ENCODE measurements around the gene OPCML. TPM values are rescaled to one million over a fixed set of nuclear protein-coding genes. Genes with fewer than 3 reads are reported as not detected.

OPCML gene
- total RNA-seq, 1 donor from 2014 or later: 4.1 TPM

DNA sequence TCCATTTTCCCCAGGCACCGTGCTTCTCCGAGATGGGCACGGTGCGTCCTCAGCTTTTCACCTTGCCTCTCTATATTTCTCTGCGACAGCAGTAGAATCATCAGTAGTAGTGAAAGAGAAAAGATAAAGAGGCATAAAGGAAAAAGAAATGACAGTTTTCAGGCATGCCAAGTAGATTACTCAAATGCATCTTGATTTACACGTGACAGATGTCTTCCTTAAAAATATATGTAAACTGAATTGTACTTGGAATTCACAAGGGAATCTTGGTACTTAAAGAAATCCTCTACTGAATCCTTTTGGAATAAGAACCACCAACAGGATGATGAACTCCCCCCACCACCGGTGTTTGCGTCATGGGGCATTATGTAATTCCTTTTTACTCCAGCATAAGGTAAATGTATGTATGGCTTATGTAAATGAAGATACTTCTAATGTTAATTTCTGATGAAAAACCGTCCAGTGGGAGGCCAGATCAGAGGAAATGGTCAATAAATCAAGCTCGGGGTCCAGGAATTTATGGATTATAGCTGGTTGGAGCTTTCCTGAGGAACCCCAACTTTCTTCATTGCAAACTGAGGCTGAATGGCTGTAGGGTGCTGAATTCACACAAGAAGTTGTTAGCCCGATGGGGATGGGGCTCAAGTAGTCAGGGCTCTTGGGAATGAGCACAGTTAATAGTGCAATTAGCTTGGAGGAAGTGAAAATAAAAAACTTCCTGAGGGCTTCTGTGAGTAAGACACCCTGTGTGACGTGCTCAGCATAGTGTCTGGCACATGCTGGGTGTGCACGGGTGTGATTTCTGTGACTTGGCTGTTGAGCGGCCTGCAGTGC lies 630.4 kb downstream of the OPCML start:
- H3K27ac Mint-ChIP-seq (ENCODE audit: unreplicated experiment): no peak overlapping the region
- no peaks in the 10 kb centered on the region for H3K27me3 Mint-ChIP-seq (ENCODE audit: unreplicated experiment)
- no peak overlapping the region for H3K4me3 Mint-ChIP-seq (ENCODE audit: unreplicated experiment)
- no peaks in the 10 kb centered on the region for H3K36me3 Mint-ChIP-seq (ENCODE audit: low read depth, unreplicated experiment)
- peaks cover 17% of the 10 kb centered on the region for H3K4me1 Mint-ChIP-seq (ENCODE audit: unreplicated experiment)
- H3K9me3 Mint-ChIP-seq (ENCODE audit: unreplicated experiment): no peaks in the 10 kb centered on the region
- DNase-seq (ENCODE audit: low spot score): no peak
- TF ChIP-seq, protein P1, sequence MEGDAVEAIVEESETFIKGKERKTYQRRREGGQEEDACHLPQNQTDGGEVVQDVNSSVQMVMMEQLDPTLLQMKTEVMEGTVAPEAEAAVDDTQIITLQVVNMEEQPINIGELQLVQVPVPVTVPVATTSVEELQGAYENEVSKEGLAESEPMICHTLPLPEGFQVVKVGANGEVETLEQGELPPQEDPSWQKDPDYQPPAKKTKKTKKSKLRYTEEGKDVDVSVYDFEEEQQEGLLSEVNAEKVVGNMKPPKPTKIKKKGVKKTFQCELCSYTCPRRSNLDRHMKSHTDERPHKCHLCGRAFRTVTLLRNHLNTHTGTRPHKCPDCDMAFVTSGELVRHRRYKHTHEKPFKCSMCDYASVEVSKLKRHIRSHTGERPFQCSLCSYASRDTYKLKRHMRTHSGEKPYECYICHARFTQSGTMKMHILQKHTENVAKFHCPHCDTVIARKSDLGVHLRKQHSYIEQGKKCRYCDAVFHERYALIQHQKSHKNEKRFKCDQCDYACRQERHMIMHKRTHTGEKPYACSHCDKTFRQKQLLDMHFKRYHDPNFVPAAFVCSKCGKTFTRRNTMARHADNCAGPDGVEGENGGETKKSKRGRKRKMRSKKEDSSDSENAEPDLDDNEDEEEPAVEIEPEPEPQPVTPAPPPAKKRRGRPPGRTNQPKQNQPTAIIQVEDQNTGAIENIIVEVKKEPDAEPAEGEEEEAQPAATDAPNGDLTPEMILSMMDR (IDR thresholded peaks at IDR 0.05; ENCODE audit: unreplicated experiment): no peak

DNA sequence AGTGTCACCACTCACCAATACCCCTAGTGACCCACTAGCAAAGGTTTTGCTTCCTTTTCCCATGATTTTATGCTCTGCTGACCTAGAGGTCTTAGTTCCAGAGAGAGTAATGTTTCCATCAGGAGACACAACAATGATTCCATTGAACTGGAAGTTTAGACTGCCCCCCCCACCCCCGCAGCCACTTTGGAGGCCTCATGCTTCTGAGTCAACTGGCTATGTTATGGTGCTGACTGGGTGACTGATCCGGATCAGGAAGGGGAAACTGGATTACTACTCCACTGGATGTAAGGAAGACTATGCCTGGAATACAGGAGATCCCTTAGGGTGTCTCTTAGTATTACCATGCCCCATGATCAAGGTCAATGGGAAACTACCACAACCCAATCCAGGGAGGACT lies 633.6 kb downstream of the OPCML start:
- Mint-ChIP-seq H3K4me3 (ENCODE audit: unreplicated experiment) (no peak overlapping the region), H3K27ac (ENCODE audit: unreplicated experiment) (no peak overlapping the region), H3K27me3 (ENCODE audit: unreplicated experiment) (no peaks in the 10 kb centered on the region), H3K4me1 (ENCODE audit: unreplicated experiment) (peaks cover 11% of the 10 kb centered on the region), H3K36me3 (ENCODE audit: low read depth, unreplicated experiment) (no peaks in the 10 kb centered on the region), H3K9me3 (ENCODE audit: unreplicated experiment) (no peaks in the 10 kb centered on the region)
- TF ChIP-seq, protein P1 (IDR thresholded peaks at IDR 0.05; ENCODE audit: unreplicated experiment): no peak
- DNase-seq (ENCODE audit: low spot score): no peak

DNA sequence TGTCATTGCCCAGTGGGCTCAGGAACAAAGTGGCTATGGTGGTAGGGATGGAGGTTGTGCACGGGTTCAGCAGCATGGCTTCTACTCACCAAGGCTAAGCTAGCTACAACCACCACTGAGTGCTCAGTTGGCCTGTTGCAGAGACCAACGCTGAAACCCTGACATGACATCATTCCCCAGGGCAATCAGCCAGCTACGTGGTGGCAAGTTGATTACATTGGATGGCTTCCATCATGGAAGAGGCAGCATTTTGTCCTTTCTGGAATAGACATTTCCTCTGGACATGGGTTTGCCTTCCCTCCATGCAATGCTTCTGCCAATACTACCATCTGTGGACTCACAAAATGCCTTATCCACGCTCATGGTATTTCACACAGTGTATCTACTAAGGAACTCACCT lies 634.3 kb downstream of the OPCML start:
- H3K9me3 Mint-ChIP-seq (ENCODE audit: unreplicated experiment): no peaks in the 10 kb centered on the region
- TF ChIP-seq, protein P1 (IDR thresholded peaks at IDR 0.05; ENCODE audit: unreplicated experiment): no peak
- no peak for DNase-seq (ENCODE audit: low spot score)
- no peaks in the 10 kb centered on the region for H3K27me3 Mint-ChIP-seq (ENCODE audit: unreplicated experiment)
- H3K4me1 Mint-ChIP-seq (ENCODE audit: unreplicated experiment): peaks cover 10% of the 10 kb centered on the region
- no peak overlapping the region for H3K4me3 Mint-ChIP-seq (ENCODE audit: unreplicated experiment)
- no peaks in the 10 kb centered on the region for H3K36me3 Mint-ChIP-seq (ENCODE audit: low read depth, unreplicated experiment)
- no peak overlapping the region for H3K27ac Mint-ChIP-seq (ENCODE audit: unreplicated experiment)

DNA sequence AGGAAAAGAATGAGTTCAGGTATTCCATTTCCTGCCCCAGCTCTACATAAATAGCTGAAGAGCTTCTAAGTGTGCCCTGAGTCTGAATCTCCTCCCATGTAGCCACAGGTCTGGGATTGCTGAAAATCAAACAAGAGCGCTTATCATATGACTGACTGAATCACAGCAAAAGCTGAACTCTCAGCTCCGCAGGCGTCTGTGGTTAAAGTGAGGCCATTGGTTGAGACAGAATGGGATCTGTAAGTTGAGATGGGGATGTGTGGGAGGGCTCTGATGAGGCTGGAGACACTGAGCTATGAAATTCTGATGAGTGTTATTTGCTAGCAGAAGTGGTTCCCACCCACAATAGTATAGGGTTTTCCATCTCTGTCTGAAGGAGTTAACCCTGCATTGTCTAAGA lies 637.0 kb downstream of the OPCML start:
- Mint-ChIP-seq H3K27me3 (ENCODE audit: unreplicated experiment) (no peaks in the 10 kb centered on the region), H3K9me3 (ENCODE audit: unreplicated experiment) (no peaks in the 10 kb centered on the region), H3K36me3 (ENCODE audit: low read depth, unreplicated experiment) (no peaks in the 10 kb centered on the region), H3K27ac (ENCODE audit: unreplicated experiment) (no peak overlapping the region), H3K4me1 (ENCODE audit: unreplicated experiment) (no peaks in the 10 kb centered on the region), H3K4me3 (ENCODE audit: unreplicated experiment) (no peak overlapping the region)
- TF ChIP-seq, protein P1 (IDR thresholded peaks at IDR 0.05; ENCODE audit: unreplicated experiment): no peak
- no peak for DNase-seq (ENCODE audit: low spot score)

DNA sequence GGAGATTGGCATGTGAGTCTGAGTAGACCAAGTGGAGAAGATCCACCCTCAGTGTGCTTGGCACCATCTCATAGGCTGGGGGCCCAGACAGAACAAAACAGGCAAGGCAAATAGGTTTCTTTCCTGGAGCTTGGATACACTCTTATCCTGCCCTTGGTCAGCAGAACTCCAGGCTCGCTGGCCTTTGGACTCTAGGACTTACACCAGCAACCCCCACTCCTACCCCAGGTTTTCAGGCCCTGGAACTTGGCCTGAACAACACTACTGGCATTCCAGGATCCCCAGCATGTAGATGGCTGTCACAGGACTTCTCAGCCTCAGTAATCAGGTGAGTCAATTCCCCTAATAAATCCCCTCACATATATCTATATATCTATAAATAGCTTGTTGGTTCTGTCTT lies 637.7 kb downstream of the OPCML start:
- Mint-ChIP-seq H3K27ac (ENCODE audit: unreplicated experiment) (no peak overlapping the region), H3K27me3 (ENCODE audit: unreplicated experiment) (no peaks in the 10 kb centered on the region), H3K36me3 (ENCODE audit: low read depth, unreplicated experiment) (no peaks in the 10 kb centered on the region), H3K4me3 (ENCODE audit: unreplicated experiment) (no peak overlapping the region), H3K4me1 (ENCODE audit: unreplicated experiment) (no peaks in the 10 kb centered on the region), H3K9me3 (ENCODE audit: unreplicated experiment) (no peaks in the 10 kb centered on the region)
- TF ChIP-seq, protein P1 (IDR thresholded peaks at IDR 0.05; ENCODE audit: unreplicated experiment): no peak
- DNase-seq (ENCODE audit: low spot score): no peak
